GM13977 (cell line): ENCODE measurements around the gene SPACDR.

Experiments used
- DNase-seq: peaks from one replicate; pipeline ENCODE4 v3.0.0; 2012; ENCODE audit warnings: low spot score
- CTCF ChIP-seq: IDR thresholded peaks from 2 replicates; pipeline ENCODE4 v1.5.1; 2012; ENCODE audit warnings: mild to moderate bottlenecking, control low read depth; ENCODE audit not compliant: insufficient read depth; ENCODE audit errors: extremely low read depth, missing control alignments
- in situ Hi-C: fragments of 300-500 bp; cut with MboI; formaldehyde crosslinking; loops from one replicate; pipeline ENCODE4 v1.12.0; 2022; ENCODE audit warnings: low sequenced_read_pairs, low pct_unique_long_range_greater_than_20kb, mixed read lengths, inconsistent platforms; ENCODE audit not compliant: unreplicated experiment

SPACDR gene

DNA sequence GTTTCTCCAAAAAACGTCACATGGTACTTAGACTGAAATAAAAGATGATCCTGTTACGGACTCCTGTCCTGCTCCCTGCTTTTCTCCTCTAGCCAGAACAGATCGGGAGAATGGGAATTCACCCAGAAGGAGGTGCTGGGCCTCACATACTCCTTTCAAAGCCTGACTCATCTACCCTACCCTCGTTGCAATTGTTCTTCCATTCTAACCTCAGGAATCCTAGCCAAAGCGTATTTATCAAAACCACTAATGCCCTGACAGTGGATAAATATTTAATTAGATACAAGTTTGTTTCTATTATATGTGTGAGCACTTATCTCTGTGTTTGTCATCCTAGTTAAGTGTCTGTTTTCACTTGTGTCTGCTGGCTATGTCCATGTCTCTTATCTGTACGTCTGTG lies 57.3 kb downstream of the SPACDR start:
- DNase-seq, result no peak
- no peak for TF ChIP-seq CTCF
- in situ Hi-C loops, result no loop called here
